HG03460 (cell line): ENCODE measurements around the gene GALNT14.

Experiments used
- ATAC-seq: cut with Tn5 transposase; IDR thresholded peaks from one replicate; pipeline ENCODE4 v1.9.1; 2021; ENCODE audit not compliant: unreplicated experiment

The GALNT14 gene

DNA sequence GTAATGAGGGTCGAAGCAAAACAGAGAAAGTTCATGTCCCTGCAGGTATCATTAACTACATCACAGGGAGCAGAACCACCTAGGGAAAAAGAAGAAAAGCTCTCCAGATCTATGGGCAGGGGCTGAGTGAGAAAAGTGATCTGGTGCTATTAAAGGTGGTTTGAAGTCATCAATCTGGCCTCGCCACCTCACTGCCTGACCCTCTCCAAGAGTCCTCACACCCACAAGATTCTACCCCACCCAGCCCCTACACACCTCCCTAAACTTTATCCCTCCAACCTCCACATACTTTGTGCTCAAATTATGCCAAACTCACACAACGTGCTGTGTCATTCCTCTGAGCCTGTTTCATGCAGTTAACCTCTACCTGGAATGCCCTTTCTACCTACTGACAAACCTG lies 2.2 kb downstream of the GALNT14 start:
- no peak for ATAC-seq

DNA sequence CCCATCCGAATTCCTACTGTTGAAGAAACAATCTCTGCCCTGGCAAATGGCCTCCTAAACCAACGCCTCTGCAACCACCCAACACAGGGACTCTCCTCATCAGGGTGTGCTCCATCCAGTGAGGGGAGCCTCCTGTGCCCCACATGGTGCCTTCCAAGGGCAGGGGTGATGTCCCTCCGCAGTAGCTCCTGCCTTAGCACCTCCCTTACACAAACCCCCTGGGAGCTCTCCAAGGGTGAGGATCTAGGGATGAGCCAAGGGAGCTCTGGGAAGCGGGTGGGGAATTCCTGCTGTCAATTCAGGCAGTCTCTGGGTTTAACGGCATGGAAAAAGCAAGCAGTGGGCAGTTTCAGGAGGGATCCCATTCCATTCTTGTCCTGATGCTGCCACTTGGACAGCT lies 3.8 kb downstream of the GALNT14 start:
- no peak for ATAC-seq

DNA sequence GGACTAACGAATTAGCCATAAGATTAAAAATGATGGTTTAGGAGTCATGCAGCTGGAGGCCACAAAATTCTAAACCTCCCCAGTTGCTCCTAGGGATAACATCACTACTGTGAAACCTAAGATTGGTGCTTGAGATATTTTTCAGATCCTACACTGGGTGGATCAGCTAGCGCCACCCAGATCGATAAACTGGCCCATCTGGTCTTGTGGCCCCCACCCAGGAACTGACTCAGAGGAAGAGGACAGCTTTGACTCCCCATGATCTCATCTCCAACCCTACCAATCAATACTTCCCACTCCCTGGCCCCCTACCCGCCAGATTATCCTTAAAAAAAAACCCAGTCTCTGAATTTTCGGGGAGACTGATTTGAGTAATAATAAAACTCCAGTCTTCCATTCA lies 5.5 kb downstream of the GALNT14 start:
- ATAC-seq: no peak

DNA sequence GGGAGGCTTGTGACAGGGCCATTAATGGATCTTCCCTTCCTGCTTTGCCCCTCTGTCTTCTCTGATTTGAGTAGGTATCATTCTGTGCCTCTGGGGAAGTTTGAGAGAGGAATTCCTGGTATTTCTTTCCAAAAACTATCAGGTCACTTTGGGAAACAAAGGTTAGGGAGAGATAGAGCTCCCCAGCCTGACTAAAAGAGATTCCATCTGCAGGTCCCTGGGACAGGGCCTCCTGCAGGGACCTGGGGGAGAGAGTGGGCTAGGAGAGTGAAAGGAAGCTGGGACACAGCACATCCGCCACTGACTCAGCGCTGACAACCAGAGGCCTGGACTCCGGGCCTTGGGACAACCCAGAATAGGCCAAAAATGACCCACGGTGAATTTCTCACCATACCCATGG lies 6.4 kb downstream of the GALNT14 start:
- no peak for ATAC-seq

DNA sequence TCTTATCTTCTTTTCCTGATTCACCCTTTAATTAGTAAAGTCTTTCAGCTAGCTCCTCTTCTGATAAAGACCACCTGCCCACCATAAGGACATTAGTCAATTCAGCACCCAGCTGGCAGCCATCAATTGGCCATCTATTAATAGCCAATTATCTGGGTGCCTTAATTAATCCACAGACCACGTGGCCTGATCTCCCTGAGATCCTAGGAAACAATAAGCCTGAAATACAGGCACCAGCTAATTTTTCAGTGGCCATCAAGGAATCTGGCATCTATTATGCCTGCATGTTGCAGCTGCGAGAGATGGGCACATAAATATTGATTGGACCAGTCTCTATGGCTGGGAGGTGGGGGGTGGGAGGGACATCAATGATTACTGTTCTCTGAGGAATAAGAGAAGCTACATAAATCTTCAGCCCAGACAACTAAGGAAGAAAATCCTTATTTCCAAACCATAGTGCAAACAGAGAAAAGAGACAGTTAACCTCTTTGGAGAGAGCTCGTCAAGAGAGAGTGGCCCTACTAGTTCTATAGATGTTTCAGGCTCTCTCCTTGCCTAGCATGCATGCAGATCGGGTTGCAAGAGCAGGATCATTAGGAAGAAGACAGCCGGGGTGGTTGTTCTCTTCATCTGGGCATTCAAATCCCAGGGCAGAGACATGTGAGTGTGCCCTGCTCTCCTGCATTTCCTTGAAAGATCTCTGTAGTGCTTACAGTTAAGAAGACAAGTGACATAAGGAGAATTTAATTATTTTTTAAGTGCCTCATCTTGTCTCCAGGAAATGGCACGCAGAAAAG lies 8.7 kb downstream of the GALNT14 start:
- ATAC-seq: no peak

DNA sequence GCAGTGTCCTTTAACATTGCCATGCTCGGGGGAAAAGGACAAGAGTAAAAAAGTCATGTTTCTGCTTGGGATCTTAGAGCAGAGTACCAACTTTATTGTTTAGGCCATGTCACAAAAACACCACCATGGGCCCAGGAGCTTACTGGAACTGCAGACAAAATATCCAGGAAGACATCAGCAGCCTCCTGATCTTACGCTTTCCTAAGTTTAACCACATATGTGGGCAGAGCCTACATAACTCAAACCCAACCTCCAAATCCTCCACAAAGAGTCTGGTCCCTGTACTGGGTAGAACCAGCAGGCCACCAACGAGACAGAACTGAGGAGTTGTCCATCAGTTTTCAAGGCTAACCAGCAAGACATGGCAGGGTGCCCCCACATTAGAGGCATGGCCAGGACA lies 10.3 kb downstream of the GALNT14 start:
- no peak for ATAC-seq

DNA sequence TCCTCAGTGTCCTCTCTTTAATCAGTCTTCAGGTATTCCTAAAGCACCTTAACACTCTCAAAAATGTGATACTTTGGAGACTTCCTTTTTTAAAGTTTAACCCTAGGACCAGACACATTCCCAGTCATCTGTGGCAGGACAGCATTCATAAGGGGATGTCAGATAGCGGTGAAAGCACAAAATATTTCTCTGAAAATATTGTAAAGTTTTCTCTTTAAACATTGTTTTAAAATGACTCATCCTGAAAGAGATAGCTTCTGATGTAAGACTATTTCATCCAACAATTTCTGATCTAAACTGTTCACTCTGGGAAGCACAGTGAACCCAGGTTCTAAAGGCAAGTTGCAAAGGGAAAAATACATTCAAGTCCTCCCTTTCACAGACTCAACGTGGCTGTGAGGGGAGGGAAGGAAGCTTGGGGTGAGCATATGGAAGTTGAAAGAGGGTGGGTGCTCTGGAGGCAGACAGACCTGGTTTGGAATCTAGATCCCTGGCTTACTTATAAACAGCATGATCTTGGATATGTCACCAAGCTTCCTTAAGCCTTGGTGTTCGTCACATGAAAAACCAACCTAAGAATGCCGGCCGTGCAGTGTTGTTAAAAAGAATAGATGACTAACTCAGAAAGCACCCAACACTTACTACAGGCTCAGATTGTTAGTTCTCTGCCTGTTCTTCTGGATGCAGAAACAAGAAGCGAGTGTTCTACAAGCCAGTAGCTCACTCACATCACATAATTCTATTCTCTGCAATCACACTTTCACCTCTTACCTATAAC lies 12.1 kb downstream of the GALNT14 start:
- ATAC-seq: no peak

DNA sequence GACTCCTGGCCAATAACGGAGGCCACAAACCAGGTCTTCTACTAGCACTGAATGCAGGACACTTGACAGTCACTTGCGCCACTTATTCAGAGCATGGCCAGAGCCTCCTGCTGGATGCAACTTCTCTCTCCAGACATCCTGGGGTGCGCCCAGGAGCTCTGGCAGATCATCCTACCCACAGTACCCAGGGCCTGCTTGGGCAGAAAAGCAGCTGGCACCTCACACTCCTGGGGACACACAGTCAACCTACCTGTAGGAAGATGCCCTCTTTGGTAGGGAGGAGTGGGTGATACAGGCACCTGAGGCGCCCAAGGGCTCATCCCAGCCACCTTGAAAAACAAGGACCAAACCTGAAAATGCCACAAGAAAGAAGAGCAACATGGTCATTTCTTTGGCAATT lies 13.3 kb downstream of the GALNT14 start:
- ATAC-seq: no peak

DNA sequence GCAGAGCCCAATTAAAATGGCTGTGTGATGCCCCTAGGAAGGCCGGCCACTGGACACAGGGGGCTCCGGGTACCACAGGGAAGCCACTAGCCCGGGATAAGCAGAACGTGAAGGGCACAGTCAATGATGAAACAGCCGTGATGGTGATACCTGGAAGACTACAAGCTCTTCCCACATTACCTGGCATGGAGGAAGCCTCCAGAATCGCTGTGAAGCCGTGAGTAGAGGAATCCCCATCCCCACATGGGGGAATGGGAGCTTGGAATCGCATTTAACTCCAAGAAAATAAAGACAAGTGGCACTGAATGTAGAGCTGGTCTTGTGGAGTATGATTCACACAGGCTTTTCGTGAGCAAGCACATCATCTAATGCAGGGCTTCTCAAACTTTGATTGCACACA lies 16.1 kb downstream of the GALNT14 start:
- no peak for ATAC-seq

DNA sequence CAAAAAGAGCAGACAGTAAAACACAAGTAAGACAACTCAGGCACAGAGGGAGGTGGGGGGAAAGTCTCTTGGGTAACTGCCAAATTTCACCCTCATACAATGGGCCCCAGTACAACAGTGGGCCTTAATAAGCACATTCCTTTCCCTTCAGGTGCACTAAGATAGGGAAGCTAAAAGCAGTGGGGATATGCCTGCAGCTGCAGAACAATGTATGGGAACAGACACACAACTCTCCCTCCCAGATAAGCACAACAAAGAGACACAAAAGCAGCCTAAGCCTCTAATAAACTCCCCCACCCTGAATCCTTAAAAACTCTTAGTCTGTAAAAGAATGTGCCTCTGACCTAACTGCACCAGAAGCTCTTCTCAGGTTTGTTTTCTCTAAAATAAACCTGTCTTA lies 24.5 kb downstream of the GALNT14 start:
- no peak for ATAC-seq

DNA sequence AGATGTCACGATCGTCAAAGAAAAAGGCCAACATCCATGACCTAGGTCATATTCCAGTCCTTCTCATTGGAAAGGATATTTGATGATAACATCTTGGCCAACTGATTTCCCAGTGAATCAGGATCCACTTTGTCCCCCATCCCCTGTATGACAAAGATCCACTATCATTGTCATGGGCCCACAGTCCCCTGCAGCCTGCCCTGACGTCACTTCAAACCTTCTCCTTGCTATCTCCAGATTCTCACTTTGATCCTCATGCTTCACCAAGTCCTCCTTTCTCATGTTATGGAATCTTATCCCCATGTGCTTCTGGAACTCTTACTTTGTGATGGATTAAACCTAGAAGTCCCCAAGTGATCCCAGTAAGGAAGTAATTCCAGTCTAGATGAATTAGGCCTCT lies 25.7 kb downstream of the GALNT14 start:
- no peak for ATAC-seq

DNA sequence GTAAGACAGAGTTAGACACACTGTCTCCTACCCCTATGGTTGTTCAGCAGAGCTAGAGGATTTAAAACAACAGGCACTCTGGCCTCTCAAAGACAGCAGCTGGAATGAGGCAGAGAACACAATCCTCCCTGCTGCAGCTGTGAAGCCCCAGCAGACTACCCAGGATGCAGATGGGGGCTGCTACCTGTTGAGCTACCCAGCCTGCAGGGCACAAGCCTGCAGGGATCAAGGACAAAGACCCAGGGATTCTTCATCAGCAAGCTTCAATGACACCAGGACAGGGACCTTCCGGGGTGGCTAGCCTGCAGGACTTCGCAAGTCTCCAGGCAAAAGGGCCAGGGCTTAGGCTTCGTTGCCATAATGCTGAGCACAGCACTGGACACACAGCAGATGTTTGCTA lies 27.2 kb downstream of the GALNT14 start:
- no peak for ATAC-seq

DNA sequence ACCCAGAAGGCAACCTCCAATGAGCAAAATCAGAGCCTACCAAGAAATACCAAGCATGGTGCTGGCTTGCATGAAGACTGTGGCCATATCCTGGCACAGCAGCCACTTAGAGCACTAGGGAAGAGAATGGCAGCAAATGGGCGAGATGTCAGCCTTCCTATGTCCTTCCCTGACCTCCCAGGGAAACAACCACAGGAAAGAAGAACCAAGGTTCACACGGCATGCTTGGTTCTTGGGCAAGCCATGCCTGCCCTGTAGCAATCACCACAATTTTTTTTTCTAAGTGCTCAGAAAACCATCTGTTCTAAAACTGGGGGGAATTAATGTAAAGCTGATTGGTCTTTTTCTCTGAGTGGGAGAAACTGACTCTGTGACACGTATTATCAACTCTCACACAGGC lies 27.8 kb downstream of the GALNT14 start:
- no peak for ATAC-seq

DNA sequence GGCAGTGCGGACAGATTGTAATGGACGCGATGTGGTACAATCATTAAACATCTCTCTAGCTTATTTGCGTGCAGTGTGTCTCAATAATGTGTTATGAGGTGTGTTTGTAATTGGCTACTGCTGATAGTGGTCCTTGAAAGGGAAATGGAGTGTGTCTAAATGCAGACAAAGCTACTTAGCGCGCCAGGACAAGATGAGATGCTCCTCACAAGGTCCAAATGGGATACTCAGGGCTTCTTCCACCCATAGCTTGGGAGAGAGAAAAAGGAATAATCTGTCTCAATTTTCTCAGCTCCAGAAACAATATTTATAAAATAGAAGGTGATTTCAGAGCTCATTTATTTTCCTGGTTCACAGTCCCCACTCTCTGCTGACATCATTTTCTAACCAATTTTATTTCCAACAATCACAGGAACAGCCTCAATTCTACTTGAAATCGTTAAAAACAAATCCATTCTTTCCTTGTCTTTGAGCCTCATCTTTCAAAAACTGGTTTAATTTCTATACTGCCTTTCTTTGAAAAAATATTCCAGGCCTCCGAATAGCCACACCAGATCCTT lies 28.5 kb downstream of the GALNT14 start:
- ATAC-seq: no peak

DNA sequence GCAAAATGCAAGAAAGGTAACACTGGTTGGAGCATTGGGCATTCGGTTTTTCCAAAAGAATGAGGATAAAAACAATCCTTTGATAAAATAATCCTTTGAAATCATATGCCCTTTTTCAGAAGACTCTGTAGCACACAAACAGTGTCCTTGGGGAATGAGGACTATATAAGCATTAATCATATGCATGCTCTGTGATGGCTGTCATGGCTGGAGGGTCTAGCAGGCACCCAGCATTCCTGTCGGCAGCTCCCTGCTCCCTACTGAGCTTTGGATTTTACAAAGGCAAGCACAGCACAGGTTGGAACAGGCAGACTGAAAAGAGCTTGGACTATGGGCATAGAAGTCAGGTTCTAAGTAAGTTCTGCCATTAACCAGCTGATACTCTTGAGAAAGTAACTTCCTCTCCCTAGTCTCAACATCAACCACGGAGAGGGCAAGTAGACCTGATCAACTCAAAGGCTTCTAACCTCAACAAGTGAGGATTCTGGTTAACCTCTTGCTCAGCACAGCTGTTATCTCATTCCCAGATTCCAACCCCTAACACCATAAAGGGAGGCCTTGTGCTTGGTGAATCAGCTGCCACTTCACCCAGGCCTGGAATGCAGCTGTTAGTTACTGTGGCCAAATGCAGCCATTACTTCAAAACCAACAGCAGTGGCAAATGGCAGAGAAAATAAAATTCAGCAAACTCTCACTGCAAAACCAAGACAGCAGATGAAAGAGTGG lies 29.5 kb downstream of the GALNT14 start:
- ATAC-seq: no peak

DNA sequence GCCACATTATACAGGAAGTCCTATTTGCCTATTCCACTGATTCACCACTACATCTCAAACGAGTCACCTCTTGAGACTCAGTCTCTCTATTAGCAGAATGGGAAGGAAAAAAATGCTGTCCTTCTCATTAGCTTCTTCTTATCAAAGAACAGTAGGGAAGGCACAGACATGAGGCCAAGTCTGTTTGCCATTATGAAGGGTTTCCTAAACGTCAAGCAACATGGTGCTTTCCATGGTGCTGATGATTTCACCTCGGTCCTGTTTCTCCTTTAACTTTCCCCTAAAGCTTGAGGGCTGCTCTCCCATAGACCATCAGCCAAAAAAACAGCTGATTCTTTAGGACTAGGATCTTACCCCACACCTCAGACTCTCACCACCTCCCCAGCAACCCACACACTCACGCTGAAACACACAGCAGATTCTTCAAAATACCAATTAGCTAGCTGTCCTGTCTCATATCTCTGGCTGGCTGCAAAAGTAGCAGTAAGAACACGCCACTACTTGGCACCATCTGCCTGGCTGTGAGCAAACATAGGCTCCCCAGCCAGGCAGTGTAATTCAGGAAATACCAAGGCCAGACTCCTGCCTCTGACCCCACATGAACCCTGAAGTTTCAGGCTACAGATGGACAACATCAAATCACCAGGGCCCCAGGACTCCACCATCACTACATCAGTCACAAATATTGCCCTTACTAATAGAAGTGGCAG lies 30.5 kb downstream of the GALNT14 start:
- no peak for ATAC-seq

DNA sequence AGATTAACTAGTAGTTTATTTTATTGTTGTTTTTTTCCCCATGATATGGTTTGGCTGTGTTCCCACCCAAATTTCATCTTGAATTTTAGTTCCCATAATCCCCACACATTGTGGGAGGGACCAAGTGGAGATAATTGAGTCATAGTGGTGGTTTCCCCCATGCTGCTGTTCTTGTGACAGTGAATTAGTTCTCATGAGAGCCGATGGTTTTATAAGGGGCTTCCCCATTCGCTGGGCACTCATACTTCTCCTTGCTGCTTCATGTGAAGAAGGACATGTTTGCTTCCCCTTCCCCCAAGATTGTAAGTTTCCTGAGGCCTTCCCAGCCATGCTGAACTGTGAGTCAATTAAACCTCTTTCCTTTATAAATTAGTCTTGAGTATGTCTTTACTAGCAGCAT lies 36.5 kb downstream of the GALNT14 start:
- ATAC-seq: no peak

DNA sequence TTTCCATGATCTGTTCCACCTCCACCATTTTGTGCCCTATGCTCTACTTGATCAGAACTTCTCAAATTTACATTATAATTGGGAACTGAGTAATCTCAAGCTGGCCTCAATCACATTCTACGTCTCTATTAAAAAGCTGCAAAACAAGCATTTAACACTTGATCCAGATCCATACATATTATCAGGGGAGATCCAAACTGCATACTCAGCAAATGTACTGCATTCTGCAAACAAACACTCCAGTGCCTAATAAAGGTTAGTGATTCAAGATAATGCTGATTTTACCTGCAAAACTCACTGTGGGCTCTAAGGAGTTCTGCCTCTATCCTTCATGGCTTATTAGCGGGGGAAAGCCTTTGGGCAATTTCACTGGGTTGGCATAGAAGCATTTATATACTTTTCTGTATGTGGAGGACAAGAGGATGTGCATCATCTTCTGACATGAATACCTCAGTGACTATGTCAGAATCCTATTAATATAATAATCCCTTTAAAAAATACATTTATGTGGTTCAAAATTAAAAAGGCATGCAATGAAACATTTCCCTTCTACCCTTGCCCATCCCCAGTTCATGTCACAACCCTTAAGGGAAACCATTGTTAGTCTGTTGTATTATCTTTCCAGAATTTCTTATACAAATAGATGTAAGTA lies 40.2 kb downstream of the GALNT14 start:
- ATAC-seq: no peak

DNA sequence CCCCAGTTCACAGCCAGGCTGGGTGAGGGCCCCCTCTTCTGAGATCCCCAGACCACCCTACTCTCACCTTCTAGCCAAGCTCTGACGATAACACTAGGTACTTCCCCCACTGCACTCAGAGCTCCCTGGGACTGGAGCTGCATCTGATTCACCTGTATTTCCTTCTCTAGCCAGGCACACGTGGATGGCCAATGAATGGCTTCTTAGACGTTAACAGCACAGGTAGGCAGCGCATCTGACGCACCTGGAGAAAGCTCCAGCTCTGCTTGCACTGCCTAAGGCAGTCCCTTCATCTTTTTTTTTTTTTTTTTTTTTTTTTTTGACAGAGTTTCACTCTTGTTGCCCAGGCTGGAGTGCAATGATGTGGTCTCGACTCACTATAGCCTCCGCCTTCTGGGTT lies 48.1 kb downstream of the GALNT14 start:
- no peak for ATAC-seq

DNA sequence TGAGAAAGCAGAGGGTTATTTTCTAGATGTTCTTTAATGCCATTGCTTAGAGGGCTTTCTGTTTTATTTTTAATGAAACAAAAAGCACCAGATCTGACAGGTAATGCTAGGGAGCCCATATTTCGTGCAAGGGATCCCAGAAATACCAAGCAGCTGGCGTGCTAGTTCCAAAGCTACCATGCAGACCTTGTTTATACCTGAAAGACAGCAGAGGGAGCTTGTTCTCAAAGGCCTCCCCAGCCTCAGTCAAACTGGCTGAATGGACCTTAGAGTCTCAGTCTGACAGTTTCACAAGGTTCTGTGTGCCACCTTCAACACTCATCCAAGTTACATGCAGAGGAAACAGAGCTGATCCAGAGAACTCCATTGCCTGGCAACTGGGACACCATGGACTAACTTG lies 48.6 kb downstream of the GALNT14 start:
- no peak for ATAC-seq
